KMS-11 (cell line): Measurements from ENCODE around the gene CNTNAP5.
"Not testable (repeated sequence)": the region's sequence is repeated elsewhere in the genome, so short reads cannot be mapped to it uniquely, and the experiment has no call there.

Experiments used
- H2AFZ ChIP-seq: fragments of 200-600 bp; sonication (generic); 2 replicates; pipeline ENCODE4 v1.6.1; 2016; ENCODE audit warnings: antibody characterized with exemption, mixed run types, low read depth
- H3K27ac ChIP-seq: fragments of 200-600 bp; sonication (generic); 2 replicates; pipeline ENCODE4 v1.6.1; 2016; ENCODE audit warnings: mild to moderate bottlenecking, mixed run types
- H3K27me3 ChIP-seq: fragments of 200-600 bp; sonication (generic); 2 replicates; pipeline ENCODE4 v1.6.1; 2017; ENCODE audit warnings: mild to moderate bottlenecking, low read depth, mixed run types, moderate library complexity; ENCODE audit not compliant: insufficient read depth
- H3K36me3 ChIP-seq: fragments of 200-600 bp; sonication (generic); 2 replicates; pipeline ENCODE4 v1.6.1; 2017; ENCODE audit warnings: mild to moderate bottlenecking, mixed run types; ENCODE audit not compliant: insufficient read depth
- H3K4me1 ChIP-seq: fragments of 200-600 bp; sonication (generic); 2 replicates; pipeline ENCODE4 v1.6.1; 2016; ENCODE audit warnings: mild to moderate bottlenecking, low read depth, mixed run types; ENCODE audit not compliant: poor library complexity, severe bottlenecking
- H3K4me2 ChIP-seq: fragments of 200-600 bp; sonication (generic); 2 replicates; pipeline ENCODE4 v1.7.0; 2016; ENCODE audit warnings: mild to moderate bottlenecking, mixed run types
- H3K4me3 ChIP-seq: fragments of 200-600 bp; sonication (generic); IDR thresholded peaks from 2 replicates; pipeline ENCODE4 v1.6.1; 2017; ENCODE audit warnings: low read depth, low read length, mixed read lengths; ENCODE audit not compliant: insufficient read depth
- H3K79me2 ChIP-seq: fragments of 200-600 bp; sonication (generic); 2 replicates; pipeline ENCODE4 v1.6.1; 2016; ENCODE audit warnings: low read depth, mixed run types; ENCODE audit not compliant: insufficient read depth
- H3K9ac ChIP-seq: fragments of 200-600 bp; sonication (generic); 2 replicates; pipeline ENCODE4 v1.6.1; 2016; ENCODE audit warnings: mild to moderate bottlenecking, mixed run types
- H4K20me1 ChIP-seq: fragments of 200-600 bp; sonication (generic); 2 replicates; pipeline ENCODE4 v1.6.1; 2016; ENCODE audit warnings: mild to moderate bottlenecking, mixed run types; ENCODE audit not compliant: insufficient read depth
- CTCF ChIP-seq: fragments of 200-600 bp; sonication (generic); conservative IDR thresholded peaks from 2 replicates; pipeline ENCODE4 v1.6.1; 2017; ENCODE audit warnings: low read depth, mild to moderate bottlenecking, antibody characterized with exemption, low read length, moderate library complexity, mixed read lengths

The CNTNAP5 gene

GRCh38 chr2:124402274-124402673 lies 377.2 kb downstream of the CNTNAP5 start:
- H3K79me2 ChIP-seq = no peaks in the 10 kb centered on the region
- no peak overlapping the region for H2AFZ ChIP-seq
- no peaks in the 10 kb centered on the region for H4K20me1 ChIP-seq
- no peak overlapping the region for H3K9ac ChIP-seq
- H3K27ac ChIP-seq = no peak overlapping the region
- H3K4me1 ChIP-seq = no peaks in the 10 kb centered on the region
- H3K36me3 ChIP-seq = no peaks in the 10 kb centered on the region
- no peak for TF ChIP-seq CTCF
- no peak overlapping the region for H3K4me2 ChIP-seq
- H3K4me3 ChIP-seq = no peak overlapping the region
- H3K27me3 ChIP-seq = no peaks in the 10 kb centered on the region

- not testable (repeated sequence) for H2AFZ ChIP-seq, H4K20me1 ChIP-seq, H3K36me3 ChIP-seq, H3K4me2 ChIP-seq, H3K4me3 ChIP-seq, H3K27me3 ChIP-seq, H3K79me2 ChIP-seq, H3K9ac ChIP-seq, H3K4me1 ChIP-seq, H3K27ac ChIP-seq
Measured at GRCh38 chr2:124407836-124408534, 382.9 kb downstream of the CNTNAP5 start.

GRCh38 chr2:124424074-124424473 lies 399.0 kb downstream of the CNTNAP5 start:
- no peak overlapping the region for H3K27ac ChIP-seq
- H3K79me2 ChIP-seq = no peaks in the 10 kb centered on the region
- no peak overlapping the region for H3K4me2 ChIP-seq
- H3K36me3 ChIP-seq = no peaks in the 10 kb centered on the region
- TF ChIP-seq CTCF = no peak
- H3K4me3 ChIP-seq = no peak overlapping the region
- H3K27me3 ChIP-seq = no peaks in the 10 kb centered on the region
- H4K20me1 ChIP-seq = no peaks in the 10 kb centered on the region
- no peak overlapping the region for H2AFZ ChIP-seq
- H3K4me1 ChIP-seq = no peaks in the 10 kb centered on the region
- no peak overlapping the region for H3K9ac ChIP-seq

GRCh38 chr2:124426122-124426521 lies 401.0 kb downstream of the CNTNAP5 start:
- Histone ChIP-seq H3K9ac (no peak overlapping the region), H3K4me3 (no peak overlapping the region), H3K4me1 (no peaks in the 10 kb centered on the region), H3K36me3 (no peaks in the 10 kb centered on the region), H2AFZ (no peak overlapping the region), H4K20me1 (no peaks in the 10 kb centered on the region), H3K27me3 (no peaks in the 10 kb centered on the region), H3K79me2 (no peaks in the 10 kb centered on the region), H3K27ac (no peak overlapping the region), H3K4me2 (no peak overlapping the region)
- TF ChIP-seq CTCF = no peak

- no peaks in the 10 kb centered on the region for H3K36me3 ChIP-seq
- no peak overlapping the region for H3K4me2 ChIP-seq
- no peak overlapping the region for H3K4me3 ChIP-seq
- no peaks in the 10 kb centered on the region for H4K20me1 ChIP-seq
- H3K4me1 ChIP-seq = no peaks in the 10 kb centered on the region
- no peak overlapping the region for H2AFZ ChIP-seq
- TF ChIP-seq CTCF = no peak
- no peaks in the 10 kb centered on the region for H3K27me3 ChIP-seq
- no peak overlapping the region for H3K9ac ChIP-seq
- H3K79me2 ChIP-seq = no peaks in the 10 kb centered on the region
- no peak overlapping the region for H3K27ac ChIP-seq
Measured at GRCh38 chr2:124426625-124427024, 401.5 kb downstream of the CNTNAP5 start.
